Activated CD4-positive, alpha-beta T cell treated with anti-CD3 and anti-CD28 coated beads for 36 hours (primary cell): ENCODE measurements around the gene OTUD1. TPM values are rescaled to one million over a fixed set of nuclear protein-coding genes. Genes with fewer than 3 reads are reported as not detected.

ENCODE experiments used
- ATAC-seq: fragments of 200-7000 bp; cut with Tn5 transposase; one replicate; pipeline ENCODE4 v1.10.0; 2021; ENCODE audit warnings: mild to moderate bottlenecking, moderate library complexity
- CTCF ChIA-PET: fragments of 350-600 bp; sonication (Branson Sonifier 250); formaldehyde crosslinking; loops from one replicate; lab custom pipeline; 2021; ENCODE audit warnings: antibody characterized with exemption; lab: Charles Lee
- POLR2A ChIA-PET: fragments of 350-600 bp; sonication (Branson Sonifier 250); formaldehyde crosslinking; loops from one replicate; lab custom pipeline; 2021; ENCODE audit warnings: antibody characterized with exemption, inconsistent platforms; lab: Charles Lee
- DNase-seq: peaks from one replicate; pipeline ENCODE4 v3.0.0-alpha.2; 2020
- H3K27ac Mint-ChIP-seq: one replicate; pipeline ENCODE4 v1.8.0; 2021; ENCODE audit warnings: mixed read lengths
- H3K27me3 Mint-ChIP-seq: one replicate; pipeline ENCODE4 v1.8.0; 2021; ENCODE audit warnings: mixed read lengths
- H3K36me3 Mint-ChIP-seq: one replicate; pipeline ENCODE4 v1.8.0; 2021; ENCODE audit warnings: low read depth, mixed read lengths
- H3K4me1 Mint-ChIP-seq: one replicate; pipeline ENCODE4 v1.8.0; 2021; ENCODE audit warnings: mixed read lengths
- H3K4me3 Mint-ChIP-seq: one replicate; pipeline ENCODE4 v1.8.0; 2021; ENCODE audit warnings: mild to moderate bottlenecking, moderate library complexity, mixed read lengths
- H3K9me3 Mint-ChIP-seq: one replicate; pipeline ENCODE4 v1.8.0; 2021; ENCODE audit warnings: low read depth, mixed read lengths
- intact Hi-C, 2 experiments: fragments of 100-400 bp; cut with DNase I in 1 of 2; cut with micrococcal nuclease in 1 of 2; formaldehyde crosslinking; loops; one replicate each; pipeline versions ENCODE4 v1.14.2 to v1.15.1; 2022 to 2024; cut with DNase I, micrococcal nuclease
- microRNA-seq: library from miRNA; unstranded; fragments of <30 nt; microRNA quantifications from one replicate; pipeline ENCODE4 v1.2.0, GENCODE V29; 2021; ENCODE audit warnings: borderline replicate concordance
- total RNA-seq, 2 experiments: library from RNA; stranded (reverse); gene quantifications; one replicate each; pipeline ENCODE4 v1.2.3, GENCODE V29; 2021

The OTUD1 gene
- total RNA-seq, 2 experiments from 2014 or later, result 5.7 to 6.5 TPM

- ChIA-PET POLR2A (no interaction called here), CTCF (interaction anchor here (1.0 kb wide), 1 partner anchor 47 kb away, joined by 3 read pairs; no protein-coding TSS in a partner anchor)
- intact Hi-C loops, result no loop called here
- H3K27me3 Mint-ChIP-seq, result peaks cover 3% of the 10 kb centered on the region
- no peak overlapping the region for H3K27ac Mint-ChIP-seq
- H3K36me3 Mint-ChIP-seq, result no peaks in the 10 kb centered on the region
- peaks cover 3% of the 10 kb centered on the region for H3K9me3 Mint-ChIP-seq
- H3K4me1 Mint-ChIP-seq, result no peaks in the 10 kb centered on the region
- ATAC-seq (no peak), DNase-seq (no peak)
- H3K4me3 Mint-ChIP-seq, result no peak overlapping the region
These were observed 51.2 kb downstream of the OTUD1 start for GRCh38 chr10:23490115-23490514.

Small RNA genes lying within 50 kb of the gene (microRNA-seq; reads per million reads assigned to microRNA genes)
- not detected for gene MIR1254-2

Other genes starting within 250 kb of the OTUD1 start
- gene PTF1A, start 246.8 kb upstream of the OTUD1 start, total RNA-seq, result not detected
- under 1 TPM; 0.16 to 0.41 TPM for gene C10orf67, start 94.3 kb upstream of the OTUD1 start, total RNA-seq